ENCODE measurements around the gene SLC5A6. TPM values are rescaled to one million over a fixed set of nuclear protein-coding genes. Genes with fewer than 3 reads are reported as not detected.
A peak's percentile ranks its signal among the peaks of the same experiment; 100 is the strongest.

Gene SLC5A6
- total and polyA plus RNA-seq, 8 donors, result 5.7 to 71.0 (median 21.4) TPM

DNA sequence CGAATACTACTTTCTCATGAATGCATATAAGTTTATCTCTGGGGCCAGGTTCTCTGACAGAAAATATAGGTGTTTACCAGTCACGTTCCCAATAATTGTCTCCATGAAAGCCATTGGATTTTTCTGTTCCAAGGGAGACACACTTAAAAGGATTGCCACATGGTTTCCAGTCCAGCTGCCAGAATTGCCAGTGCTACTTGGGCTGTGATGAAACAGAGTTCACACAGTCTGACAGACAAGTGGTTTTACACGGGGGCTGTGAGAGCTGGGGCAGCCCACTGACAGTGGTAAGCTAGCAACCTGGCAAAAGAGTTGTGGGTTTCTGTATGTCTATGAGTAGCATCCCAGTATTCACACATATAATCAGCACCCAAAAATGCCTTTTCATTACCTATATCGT is 28.0 kb downstream of the SLC5A6 start:
- Histone ChIP-seq H3K4me3 (no peak overlapping the region), H3K36me3 (no peaks in the 10 kb centered on the region), H3K9me3 (no peaks in the 10 kb centered on the region), H3K27me3 (peaks cover 0 to 23% (median 6%) of the 10 kb centered on the region in 3 donors), H3K27ac (peak overlapping the region in 4 of 5 donors; percentile 66 to 85 (median 74)), H3K4me1 (peaks cover 0 to 5% (median 0%) of the 10 kb centered on the region in 4 donors)
- DNase-seq, result no peak
- WGBS, 5 donors, result 56 to 72% (median 62%) methylated on average over 4 of the region's 4 CpGs
- intact Hi-C loops (cut with DNase I; ENCODE audit: low total_unique reads), result loop anchor here (10.0 kb wide), 1 partner anchor 79 kb away; no protein-coding TSS in a partner anchor
- TF ChIP-seq POLR2AphosphoS5 (IDR thresholded peaks at IDR 0.05) (no peak), POLR2A (IDR thresholded peaks at IDR 0.05) (no peak), EP300 (IDR thresholded peaks at IDR 0.05) (no peak)
- TF ChIP-seq, protein P1, sequence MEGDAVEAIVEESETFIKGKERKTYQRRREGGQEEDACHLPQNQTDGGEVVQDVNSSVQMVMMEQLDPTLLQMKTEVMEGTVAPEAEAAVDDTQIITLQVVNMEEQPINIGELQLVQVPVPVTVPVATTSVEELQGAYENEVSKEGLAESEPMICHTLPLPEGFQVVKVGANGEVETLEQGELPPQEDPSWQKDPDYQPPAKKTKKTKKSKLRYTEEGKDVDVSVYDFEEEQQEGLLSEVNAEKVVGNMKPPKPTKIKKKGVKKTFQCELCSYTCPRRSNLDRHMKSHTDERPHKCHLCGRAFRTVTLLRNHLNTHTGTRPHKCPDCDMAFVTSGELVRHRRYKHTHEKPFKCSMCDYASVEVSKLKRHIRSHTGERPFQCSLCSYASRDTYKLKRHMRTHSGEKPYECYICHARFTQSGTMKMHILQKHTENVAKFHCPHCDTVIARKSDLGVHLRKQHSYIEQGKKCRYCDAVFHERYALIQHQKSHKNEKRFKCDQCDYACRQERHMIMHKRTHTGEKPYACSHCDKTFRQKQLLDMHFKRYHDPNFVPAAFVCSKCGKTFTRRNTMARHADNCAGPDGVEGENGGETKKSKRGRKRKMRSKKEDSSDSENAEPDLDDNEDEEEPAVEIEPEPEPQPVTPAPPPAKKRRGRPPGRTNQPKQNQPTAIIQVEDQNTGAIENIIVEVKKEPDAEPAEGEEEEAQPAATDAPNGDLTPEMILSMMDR (IDR thresholded peaks at IDR 0.05), result no peak

DNA sequence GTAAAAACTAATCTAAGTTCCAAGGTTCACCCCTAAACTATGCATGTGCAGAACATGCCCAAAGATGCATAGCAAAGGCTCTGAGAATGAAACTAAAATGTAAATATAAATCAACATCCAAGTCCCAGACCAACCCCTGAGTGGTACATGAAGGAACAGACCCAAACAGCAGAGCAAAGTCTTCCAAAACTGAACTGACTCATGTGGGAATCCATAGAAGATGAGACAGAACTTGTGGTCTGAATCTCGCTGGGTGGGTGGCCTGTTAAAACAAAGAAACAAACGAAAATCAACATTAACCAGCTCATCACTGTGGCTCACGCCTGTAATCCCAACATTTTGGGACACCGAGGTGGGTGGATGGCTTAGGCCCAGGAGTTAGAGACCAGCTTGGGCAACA is 29.7 kb downstream of the SLC5A6 start:
- intact Hi-C loops (cut with DNase I; ENCODE audit: low total_unique reads), result loop anchor here (10.0 kb wide), 1 partner anchor 78 kb away; no protein-coding TSS in a partner anchor
- no peaks in the 10 kb centered on the region for H3K36me3 ChIP-seq
- 53 to 73% (median 58%) methylated on average over 4 of the region's 4 CpGs for WGBS, 5 donors
- H3K27ac ChIP-seq, result peak overlapping the region in 4 of 5 donors; percentile 46 to 85 (median 62)
- H3K9me3 ChIP-seq, result no peaks in the 10 kb centered on the region
- no peak for TF ChIP-seq EP300 (IDR thresholded peaks at IDR 0.05)
- TF ChIP-seq POLR2A (IDR thresholded peaks at IDR 0.05), result no peak
- TF ChIP-seq POLR2AphosphoS5 (IDR thresholded peaks at IDR 0.05), result peak in 1 of 3 donors; percentile 11
- TF ChIP-seq, protein P1 (IDR thresholded peaks at IDR 0.05), result no peak
- peaks cover 0 to 34% (median 6%) of the 10 kb centered on the region in 3 donors for H3K27me3 ChIP-seq
- no peak for DNase-seq
- H3K4me3 ChIP-seq, result no peak overlapping the region
- peaks cover 0 to 5% (median 0%) of the 10 kb centered on the region in 4 donors for H3K4me1 ChIP-seq

DNA sequence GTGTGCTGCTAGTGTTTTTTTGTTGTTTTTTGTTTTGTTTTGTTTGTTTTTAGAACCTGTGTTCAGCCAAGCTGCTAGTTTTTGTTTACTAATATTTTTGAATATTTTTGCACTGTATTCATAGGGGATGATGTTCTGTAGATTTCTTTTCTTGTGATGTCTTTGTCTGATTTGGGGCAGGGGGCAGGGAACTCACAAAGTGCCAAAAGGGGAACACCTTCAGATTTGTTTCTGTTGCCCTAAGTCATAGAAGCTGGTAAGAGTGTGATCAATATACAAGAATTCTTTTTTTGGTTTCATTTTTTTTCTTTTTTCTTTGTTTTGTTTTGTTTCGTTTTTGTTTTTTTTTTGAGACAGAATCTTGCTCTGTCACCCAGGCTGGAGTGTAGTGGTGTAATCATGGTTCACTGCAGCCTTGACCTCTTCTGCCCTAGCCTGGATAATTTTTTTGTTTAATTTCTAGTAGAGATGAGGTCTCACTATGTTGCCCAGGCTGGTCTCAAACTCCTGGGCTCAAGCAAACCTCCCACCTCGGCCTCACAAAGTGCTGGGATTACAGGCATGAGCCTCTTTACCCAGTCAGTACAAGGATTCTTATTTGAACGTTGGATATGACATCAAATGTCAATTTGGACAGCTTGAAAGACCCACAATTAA is 32.6 kb downstream of the SLC5A6 start:
- Histone ChIP-seq H3K36me3 (no peaks in the 10 kb centered on the region), H3K27ac (peak overlapping the region in 2 of 5 donors; percentile 33 to 85), H3K27me3 (peaks cover 0 to 39% (median 6%) of the 10 kb centered on the region in 3 donors), H3K9me3 (no peaks in the 10 kb centered on the region), H3K4me1 (no peaks in the 10 kb centered on the region), H3K4me3 (no peak overlapping the region)
- 47 to 60% (median 50%) methylated on average over 3 of the region's 3 CpGs for WGBS, 5 donors
- intact Hi-C loops (cut with DNase I; ENCODE audit: low total_unique reads), result no loop called here
- DNase-seq, result no peak
- TF ChIP-seq POLR2A (IDR thresholded peaks at IDR 0.05), result no peak
- TF ChIP-seq, protein P1 (IDR thresholded peaks at IDR 0.05), result no peak
- no peak for TF ChIP-seq POLR2AphosphoS5 (IDR thresholded peaks at IDR 0.05)
- TF ChIP-seq EP300 (IDR thresholded peaks at IDR 0.05), result no peak

DNA sequence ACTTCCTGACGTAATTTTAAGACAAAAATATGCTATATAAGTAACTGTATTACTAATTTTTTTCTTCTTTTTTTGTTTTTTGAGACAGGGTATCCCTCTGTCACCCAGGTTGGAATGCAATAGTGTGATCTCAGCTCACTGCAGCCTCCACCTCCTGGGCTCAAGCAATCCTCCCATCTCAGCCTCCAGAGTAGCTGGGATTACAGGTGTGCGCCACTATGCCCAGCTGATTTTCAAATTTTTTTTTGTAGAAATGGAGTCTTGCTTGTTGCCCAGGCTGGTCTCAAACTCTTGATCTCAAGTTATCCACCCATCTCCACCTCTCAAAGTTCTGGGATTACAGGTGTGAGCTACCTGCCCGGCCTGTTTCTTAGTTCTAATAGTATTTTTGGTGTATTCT is 33.6 kb downstream of the SLC5A6 start:
- TF ChIP-seq POLR2AphosphoS5 (IDR thresholded peaks at IDR 0.05), result no peak
- Histone ChIP-seq H3K27ac (no peak overlapping the region), H3K4me1 (no peaks in the 10 kb centered on the region), H3K36me3 (no peaks in the 10 kb centered on the region), H3K9me3 (no peaks in the 10 kb centered on the region), H3K4me3 (no peak overlapping the region), H3K27me3 (peaks cover 0 to 39% (median 6%) of the 10 kb centered on the region in 3 donors)
- no peak for DNase-seq
- WGBS, 5 donors, result 87 to 91% (median 87%) methylated on average over 3 of the region's 3 CpGs
- intact Hi-C loops (cut with DNase I; ENCODE audit: low total_unique reads), result no loop called here

Measured in stomach (tissue), 9 donors.